ENCODE measurements around the gene CYTH2.
"Not testable (repeated sequence)": the region's sequence is repeated elsewhere in the genome, so short reads cannot be mapped to it uniquely, and the experiment has no call there.

The CYTH2 gene

GRCh38 chr19:48512504-48513288 is 43.5 kb downstream of the CYTH2 start:
- DNase-seq: peak; percentile 34 to 50 (median 36)

- peak; percentile 58 to 76 (median 68) for DNase-seq
Observed at GRCh38 chr19:48513289-48514122, 44.3 kb downstream of the CYTH2 start.

- no peak for DNase-seq
Observed at GRCh38 chr19:48514123-48514458, 44.9 kb downstream of the CYTH2 start.

- DNase-seq: no peak
Observed at GRCh38 chr19:48516536-48516935, 47.4 kb downstream of the CYTH2 start.

GRCh38 chr19:48518207-48518606 is 49.0 kb downstream of the CYTH2 start:
- no peak for DNase-seq

- DNase-seq: not testable (repeated sequence)
Observed at GRCh38 chr19:48519426-48519825, 50.3 kb downstream of the CYTH2 start.

GRCh38 chr19:48520134-48520533 is 51.0 kb downstream of the CYTH2 start:
- DNase-seq: no peak

- DNase-seq: no peak
Observed at GRCh38 chr19:48524221-48524620, 55.1 kb downstream of the CYTH2 start.

- DNase-seq: no peak
Observed at GRCh38 chr19:48524732-48525131, 55.6 kb downstream of the CYTH2 start.

- DNase-seq: no peak
Observed at GRCh38 chr19:48529156-48529555, 60.0 kb downstream of the CYTH2 start.

- no peak for DNase-seq
Observed at GRCh38 chr19:48530066-48530720, 61.0 kb downstream of the CYTH2 start.

GRCh38 chr19:48530770-48531169 is 61.6 kb downstream of the CYTH2 start:
- DNase-seq: no peak
